Measurements from ENCODE around the gene SCGB1C2.

DNA sequence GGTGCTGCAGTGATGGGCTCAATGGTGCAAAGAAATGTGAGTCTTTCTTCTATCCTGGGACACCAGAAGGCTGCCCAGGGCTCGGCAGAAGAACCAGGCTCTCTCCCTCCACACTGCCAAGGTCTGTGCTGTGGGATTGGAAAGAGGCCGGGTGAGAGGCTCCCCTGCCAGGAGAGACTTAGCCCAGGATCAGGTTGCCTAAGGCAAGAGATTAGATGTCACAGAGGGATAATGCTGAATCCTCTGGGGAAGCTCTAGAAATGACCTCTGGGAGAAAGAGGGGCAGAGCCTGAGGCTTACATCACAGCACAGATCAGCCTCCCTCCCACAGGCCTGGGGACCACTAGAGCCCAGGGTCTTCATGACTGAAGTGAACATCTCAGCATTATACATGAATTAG is 49.8 kb downstream of the SCGB1C2 start:
- TF ChIP-seq, protein P1, sequence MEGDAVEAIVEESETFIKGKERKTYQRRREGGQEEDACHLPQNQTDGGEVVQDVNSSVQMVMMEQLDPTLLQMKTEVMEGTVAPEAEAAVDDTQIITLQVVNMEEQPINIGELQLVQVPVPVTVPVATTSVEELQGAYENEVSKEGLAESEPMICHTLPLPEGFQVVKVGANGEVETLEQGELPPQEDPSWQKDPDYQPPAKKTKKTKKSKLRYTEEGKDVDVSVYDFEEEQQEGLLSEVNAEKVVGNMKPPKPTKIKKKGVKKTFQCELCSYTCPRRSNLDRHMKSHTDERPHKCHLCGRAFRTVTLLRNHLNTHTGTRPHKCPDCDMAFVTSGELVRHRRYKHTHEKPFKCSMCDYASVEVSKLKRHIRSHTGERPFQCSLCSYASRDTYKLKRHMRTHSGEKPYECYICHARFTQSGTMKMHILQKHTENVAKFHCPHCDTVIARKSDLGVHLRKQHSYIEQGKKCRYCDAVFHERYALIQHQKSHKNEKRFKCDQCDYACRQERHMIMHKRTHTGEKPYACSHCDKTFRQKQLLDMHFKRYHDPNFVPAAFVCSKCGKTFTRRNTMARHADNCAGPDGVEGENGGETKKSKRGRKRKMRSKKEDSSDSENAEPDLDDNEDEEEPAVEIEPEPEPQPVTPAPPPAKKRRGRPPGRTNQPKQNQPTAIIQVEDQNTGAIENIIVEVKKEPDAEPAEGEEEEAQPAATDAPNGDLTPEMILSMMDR (IDR thresholded peaks at IDR 0.05) = no peak
- TF ChIP-seq POLR2A (IDR thresholded peaks at IDR 0.05) = no peak
